ENCODE measurements around the gene PCCA. TPM values are rescaled to one million over a fixed set of nuclear protein-coding genes. Genes with fewer than 3 reads are reported as not detected.
"Not testable (repeated sequence)": the region's sequence is repeated elsewhere in the genome, so short reads cannot be mapped to it uniquely, and the experiment has no call there.

Gene PCCA
- total RNA-seq, 1 experiment from 2014 or later = 14.8 TPM

DNA sequence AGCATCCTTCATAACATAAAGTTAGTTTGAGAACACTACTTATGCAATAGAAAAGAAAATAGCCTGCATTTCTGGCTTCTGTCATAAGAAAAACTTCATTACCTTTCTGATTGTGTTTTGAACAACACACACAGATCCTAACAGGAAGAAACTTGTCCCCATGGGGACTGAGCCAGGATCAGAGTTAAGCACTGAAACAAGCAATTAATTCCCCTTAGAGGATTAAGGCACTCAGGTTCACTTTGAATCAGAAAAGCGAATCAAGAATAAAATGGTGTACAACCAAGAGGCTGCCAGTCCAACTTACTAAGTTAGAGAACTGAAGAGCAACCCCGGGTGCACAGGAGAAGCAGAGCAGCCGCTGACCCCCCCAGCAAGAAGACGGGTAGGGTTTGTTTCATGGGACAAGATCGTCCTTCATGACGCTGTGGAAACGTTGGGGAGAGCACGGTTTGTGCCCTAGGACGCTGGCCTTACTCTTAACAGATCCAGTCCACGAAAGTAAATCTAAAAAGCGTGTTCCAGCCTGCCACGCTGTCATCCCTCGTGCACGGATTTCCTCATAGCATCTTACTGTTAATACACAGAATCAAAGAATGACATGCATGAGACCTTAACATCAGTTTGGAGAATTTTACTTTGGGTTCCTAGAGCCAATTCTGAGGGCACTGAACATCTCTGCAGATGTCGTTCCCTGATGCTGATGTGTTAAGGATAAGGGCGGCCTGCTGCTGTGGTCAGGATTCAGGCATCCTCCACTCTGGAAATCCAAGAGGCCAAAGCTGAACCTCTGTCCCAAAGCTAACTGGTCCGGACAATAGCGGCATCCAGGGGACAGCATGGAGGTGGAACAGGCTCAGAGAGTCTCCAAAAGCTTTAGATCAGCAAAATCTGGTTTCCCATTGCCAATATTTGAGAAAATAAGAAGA is 453.3 kb downstream of the PCCA start:
- DNase-seq (ENCODE audit: low spot score) = no peak

GRCh38 chr13:100542826-100543156 is 453.9 kb downstream of the PCCA start:
- DNase-seq (ENCODE audit: low spot score) = peak; percentile 18

DNA sequence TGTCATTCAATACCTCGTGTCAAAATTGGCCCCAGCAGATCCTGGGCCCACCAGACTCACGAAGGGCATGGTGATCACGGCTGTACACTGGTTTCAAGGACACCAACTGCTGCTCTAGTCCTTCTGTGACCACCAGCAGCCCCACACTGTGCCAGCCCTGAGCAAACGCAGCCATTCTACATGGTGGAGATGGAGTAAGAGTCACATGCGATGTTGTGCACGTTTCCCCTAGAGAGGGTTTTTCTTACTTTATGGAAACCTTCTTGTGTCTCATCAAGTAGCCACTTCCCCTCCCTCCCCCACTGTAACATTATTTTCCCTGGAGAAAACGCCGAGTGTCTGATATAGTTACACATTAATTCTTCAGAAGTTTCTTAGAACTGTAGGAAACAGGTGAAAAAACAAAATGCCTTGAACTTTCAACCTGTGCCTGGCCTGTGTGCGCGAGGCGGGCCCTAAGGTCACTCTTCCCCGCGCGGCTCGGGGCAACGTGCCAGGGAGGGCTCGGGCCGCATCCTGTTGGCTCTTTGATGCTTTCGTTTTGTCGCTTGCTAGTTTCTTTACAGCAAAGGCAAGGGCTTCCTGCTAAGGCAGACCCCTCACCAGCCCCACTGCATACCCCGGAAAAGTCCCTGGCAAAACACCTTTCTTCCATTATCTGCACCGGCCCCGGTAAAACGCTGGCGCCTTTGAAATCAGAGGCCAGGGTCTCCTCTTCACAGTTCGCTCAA is 455.1 kb downstream of the PCCA start:
- DNase-seq (ENCODE audit: low spot score) = no peak

DNA sequence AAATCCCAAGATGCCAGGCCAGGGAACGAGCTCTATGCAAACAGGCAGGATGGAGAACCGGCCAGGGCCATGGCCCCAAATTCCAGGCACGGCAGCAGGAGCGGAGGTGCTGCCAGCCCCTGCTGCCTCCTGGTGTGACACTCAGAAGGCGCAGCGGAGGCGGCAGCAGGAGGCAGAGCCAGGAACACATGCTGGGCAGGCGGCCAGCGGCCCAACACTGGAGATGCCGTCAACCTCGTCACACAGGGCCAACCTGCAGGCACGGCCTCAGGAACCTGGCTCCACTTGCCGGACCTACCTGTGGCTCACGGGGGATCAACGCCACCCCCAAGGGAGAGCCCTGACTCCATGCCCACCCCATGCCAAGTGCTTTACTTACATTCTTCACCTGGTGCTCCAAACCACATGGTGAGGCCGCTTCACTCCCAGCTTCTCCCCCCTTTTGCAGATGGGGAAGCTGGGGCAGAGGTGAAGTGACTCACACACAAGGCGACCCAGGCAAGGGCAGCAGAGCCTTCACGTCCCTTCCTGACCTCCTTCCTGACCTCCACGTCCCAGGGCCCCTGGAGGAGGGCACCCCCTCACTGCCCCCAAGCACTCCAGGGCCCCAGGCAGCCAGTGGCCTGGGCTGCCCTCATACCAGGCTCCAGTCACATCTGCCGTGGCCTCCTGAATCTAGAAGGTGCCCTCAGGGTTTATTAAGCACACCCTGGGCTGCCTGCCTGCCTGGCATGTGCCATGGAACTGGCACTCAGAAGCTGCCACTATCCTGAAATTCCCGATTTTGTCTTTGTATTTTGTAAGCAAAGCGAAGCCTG is 456.2 kb downstream of the PCCA start:
- DNase-seq (ENCODE audit: low spot score) = no peak

GRCh38 chr13:100545684-100546061 is 456.8 kb downstream of the PCCA start:
- DNase-seq (ENCODE audit: low spot score) = no peak

- DNase-seq (ENCODE audit: low spot score) = no peak
Measured at GRCh38 chr13:100546713-100547405, 458.0 kb downstream of the PCCA start.

DNA sequence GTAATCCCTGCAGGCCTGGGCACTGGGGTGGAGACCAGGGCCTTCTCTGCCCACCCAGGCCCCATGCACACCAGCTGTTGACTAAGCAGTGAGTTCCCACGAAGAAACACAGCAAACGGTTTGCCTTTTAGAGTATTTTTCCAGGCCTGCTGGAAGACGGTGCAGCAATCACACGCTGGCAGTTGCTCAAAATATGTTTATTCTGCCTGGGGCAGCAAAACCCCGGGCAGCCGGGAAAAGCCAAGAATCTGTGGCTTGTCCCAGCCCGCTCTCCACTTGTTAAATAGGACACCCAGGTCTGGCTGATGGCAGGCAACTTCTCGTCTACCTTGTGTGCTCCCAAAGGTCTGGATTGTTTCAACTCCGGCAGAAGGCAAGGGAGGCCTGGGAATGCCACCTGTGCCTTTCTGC is 458.9 kb downstream of the PCCA start:
- no peak for DNase-seq (ENCODE audit: low spot score)

- DNase-seq (ENCODE audit: low spot score) = no peak
Measured at GRCh38 chr13:100549316-100549715, 460.4 kb downstream of the PCCA start.

- no peak for DNase-seq (ENCODE audit: low spot score)
Measured at GRCh38 chr13:100552755-100553154, 463.9 kb downstream of the PCCA start.

GRCh38 chr13:100559886-100560285 is 471.0 kb downstream of the PCCA start:
- no peak for DNase-seq (ENCODE audit: low spot score)

- DNase-seq (ENCODE audit: low spot score) = no peak
Measured at GRCh38 chr13:100560498-100561157, 471.7 kb downstream of the PCCA start.

GRCh38 chr13:100561158-100561499 is 472.2 kb downstream of the PCCA start:
- DNase-seq (ENCODE audit: low spot score) = no peak

DNA sequence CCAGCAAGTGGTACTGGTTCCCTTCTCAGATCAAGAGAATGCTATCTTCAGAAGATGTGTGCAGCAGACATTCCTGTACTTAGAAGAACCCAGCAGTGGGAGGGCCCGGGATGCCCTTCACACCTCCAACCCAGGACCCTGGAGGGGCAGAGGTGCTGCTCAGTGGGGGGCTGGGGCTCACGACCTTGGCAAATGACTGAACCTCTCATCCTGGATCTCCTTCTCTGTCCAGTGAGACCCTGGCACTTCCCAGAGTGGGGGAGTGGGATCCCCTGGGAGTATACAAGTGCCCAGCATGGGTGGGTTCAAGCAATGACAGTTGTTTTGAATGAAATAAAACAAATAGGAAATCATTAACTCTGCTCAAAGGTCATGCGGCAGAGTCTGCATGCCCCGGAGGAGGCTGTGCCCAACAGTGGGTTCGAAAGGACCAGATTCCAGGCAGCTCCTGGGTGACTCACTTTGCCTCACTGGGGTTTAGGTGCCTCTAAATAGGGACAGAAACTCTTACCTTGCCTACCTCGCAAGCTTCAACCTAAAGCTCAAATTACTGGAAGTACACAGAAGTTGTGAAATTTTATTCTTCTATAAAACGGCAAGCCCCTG is 472.8 kb downstream of the PCCA start:
- no peak for DNase-seq (ENCODE audit: low spot score)

DNA sequence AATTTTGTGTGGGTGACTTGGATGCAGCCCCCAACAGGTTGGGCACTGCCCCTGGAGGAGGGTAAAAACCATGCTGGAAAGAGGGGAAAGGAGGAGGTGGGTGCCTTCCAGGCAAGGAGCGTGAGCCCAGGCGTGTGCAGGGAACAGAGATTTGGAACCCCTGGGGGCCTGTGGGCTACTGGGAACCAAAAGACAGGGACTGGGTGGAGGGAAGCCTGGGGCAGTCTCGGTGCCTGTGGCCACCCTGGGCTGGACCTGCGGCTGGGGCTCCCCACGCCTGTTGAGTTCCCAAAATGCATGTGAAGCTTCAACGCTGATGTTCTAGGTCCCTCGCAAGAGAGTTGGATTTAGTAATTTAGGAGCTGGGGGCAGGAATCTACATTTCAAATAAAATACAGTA is 474.9 kb downstream of the PCCA start:
- DNase-seq (ENCODE audit: low spot score) = no peak

DNA sequence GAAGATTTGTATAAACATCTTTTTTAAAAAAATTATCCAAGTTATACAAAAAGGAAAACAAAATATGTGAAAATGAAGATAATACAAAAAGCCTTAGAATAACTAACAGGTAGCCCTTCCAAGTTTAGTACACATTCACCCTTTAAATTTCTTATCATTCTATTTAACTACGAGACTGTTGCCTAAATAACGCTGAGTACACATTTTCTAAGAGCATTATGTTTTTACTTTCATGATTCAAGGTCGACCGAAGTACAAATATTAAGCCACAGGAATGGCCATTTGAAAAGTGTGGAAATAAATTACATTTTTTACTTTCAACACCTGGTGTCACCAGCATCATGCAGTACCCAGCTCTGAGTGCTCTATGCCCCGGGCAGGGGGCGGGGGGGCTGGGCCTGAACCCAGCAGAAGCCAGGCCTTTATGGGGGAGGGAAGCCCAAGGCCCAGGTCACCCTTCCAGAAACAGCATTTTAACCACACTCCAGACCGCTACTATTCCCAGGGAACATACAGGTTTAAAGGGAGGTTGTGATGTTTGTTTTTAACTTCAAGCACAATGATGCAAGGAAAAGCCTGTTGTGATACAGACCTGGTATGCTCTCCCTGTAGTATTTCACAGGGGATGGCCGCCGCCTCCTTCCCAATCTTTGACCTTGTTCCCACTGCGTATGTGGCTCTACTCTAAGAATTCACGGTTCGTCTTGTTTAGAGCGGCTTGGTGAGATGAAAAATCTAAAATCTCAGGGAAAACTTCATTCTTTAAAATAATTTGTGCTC is 475.7 kb downstream of the PCCA start:
- DNase-seq (ENCODE audit: low spot score) = no peak

DNA sequence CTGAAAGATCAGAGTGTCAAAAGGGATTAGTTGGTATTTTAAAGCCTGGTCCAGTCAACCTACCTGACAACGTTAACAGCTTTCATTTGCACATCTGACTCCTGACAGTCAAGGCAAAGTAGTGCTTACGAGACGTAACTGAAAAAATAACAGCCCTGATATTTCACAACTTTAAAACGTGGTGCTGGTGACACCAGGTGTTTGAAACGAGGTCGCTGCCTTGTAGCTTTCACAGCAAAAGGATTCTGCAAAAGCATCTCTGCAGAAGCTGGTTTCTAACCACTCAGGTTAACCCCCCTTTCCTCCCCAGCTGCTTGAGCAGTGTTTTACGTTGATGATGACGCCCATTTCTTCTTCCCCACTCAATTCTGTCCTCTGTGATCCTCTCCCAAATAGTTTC is 476.4 kb downstream of the PCCA start:
- no peak for DNase-seq (ENCODE audit: low spot score)

GRCh38 chr13:100566543-100566942 is 477.6 kb downstream of the PCCA start:
- DNase-seq (ENCODE audit: low spot score) = peak; percentile 7

- peak; percentile 55 for DNase-seq (ENCODE audit: low spot score)
Measured at GRCh38 chr13:100573121-100573520, 484.2 kb downstream of the PCCA start.

GRCh38 chr13:100577239-100577638 is 488.3 kb downstream of the PCCA start:
- not testable (repeated sequence) for DNase-seq (ENCODE audit: low spot score)
